BE2C (cell line): ENCODE measurements around the gene STAG1.
"Not testable (repeated sequence)": the region's sequence is repeated elsewhere in the genome, so short reads cannot be mapped to it uniquely, and the experiment has no call there.

Source experiments
- DNase-seq: peaks from one replicate; pipeline ENCODE4 v3.0.0-alpha.2; 2020
- H3K27me3 ChIP-seq: fragments of 250-450 bp; sonication (Bioruptor Pico); 2 replicates; pipeline ENCODE4 v1.5.1; 2020; ENCODE audit warnings: mild to moderate bottlenecking
- H3K36me3 ChIP-seq: fragments of 250-450 bp; sonication (Bioruptor Pico); 2 replicates; pipeline ENCODE4 v1.5.1; 2020; ENCODE audit warnings: mild to moderate bottlenecking
- H3K4me1 ChIP-seq: fragments of 250-450 bp; sonication (Bioruptor Pico); 2 replicates; pipeline ENCODE4 v1.5.1; 2020
- H3K4me3 ChIP-seq: 2 replicates; pipeline ENCODE4 v1.5.1; 2011; ENCODE audit warnings: low read depth, low read length
- H3K9me3 ChIP-seq: fragments of 250-450 bp; sonication (Bioruptor Pico); 2 replicates; pipeline ENCODE4 v1.5.1; 2020
- TF ChIP-seq, protein P1 (sequence below): IDR thresholded peaks from 2 replicates; pipeline ENCODE4 v1.5.1; 2012; ENCODE audit warnings: mild to moderate bottlenecking, low read depth, low read length

The STAG1 gene

DNA sequence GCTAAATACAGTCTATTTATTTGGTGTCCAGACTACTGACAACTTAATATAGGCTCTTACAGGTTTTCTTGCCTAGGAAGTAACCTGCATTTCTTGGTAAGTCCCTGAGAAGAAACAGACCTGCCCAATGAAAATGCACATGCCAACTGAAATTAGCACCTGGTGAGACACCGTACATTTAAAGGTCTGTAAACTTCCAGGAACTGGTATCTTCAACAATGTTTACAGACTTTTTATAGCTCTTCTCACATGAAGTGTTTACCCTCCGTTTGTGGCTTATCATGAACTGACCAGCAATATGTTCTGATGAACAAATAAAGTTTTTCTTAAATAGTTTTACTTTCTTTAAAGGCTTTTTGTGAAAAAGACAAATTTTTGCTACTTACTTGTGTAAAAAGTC, 408.7 kb downstream of the STAG1 start:
- H3K27me3 ChIP-seq = no peaks in the 10 kb centered on the region
- H3K9me3 ChIP-seq = no peaks in the 10 kb centered on the region
- TF ChIP-seq, protein P1, sequence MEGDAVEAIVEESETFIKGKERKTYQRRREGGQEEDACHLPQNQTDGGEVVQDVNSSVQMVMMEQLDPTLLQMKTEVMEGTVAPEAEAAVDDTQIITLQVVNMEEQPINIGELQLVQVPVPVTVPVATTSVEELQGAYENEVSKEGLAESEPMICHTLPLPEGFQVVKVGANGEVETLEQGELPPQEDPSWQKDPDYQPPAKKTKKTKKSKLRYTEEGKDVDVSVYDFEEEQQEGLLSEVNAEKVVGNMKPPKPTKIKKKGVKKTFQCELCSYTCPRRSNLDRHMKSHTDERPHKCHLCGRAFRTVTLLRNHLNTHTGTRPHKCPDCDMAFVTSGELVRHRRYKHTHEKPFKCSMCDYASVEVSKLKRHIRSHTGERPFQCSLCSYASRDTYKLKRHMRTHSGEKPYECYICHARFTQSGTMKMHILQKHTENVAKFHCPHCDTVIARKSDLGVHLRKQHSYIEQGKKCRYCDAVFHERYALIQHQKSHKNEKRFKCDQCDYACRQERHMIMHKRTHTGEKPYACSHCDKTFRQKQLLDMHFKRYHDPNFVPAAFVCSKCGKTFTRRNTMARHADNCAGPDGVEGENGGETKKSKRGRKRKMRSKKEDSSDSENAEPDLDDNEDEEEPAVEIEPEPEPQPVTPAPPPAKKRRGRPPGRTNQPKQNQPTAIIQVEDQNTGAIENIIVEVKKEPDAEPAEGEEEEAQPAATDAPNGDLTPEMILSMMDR = no peak
- no peak for DNase-seq
- peaks cover 3% of the 10 kb centered on the region for H3K36me3 ChIP-seq
- no peaks in the 10 kb centered on the region; the same call in 1 of the 2 replicates for H3K4me1 ChIP-seq
- H3K4me3 ChIP-seq = no peak overlapping the region

DNA sequence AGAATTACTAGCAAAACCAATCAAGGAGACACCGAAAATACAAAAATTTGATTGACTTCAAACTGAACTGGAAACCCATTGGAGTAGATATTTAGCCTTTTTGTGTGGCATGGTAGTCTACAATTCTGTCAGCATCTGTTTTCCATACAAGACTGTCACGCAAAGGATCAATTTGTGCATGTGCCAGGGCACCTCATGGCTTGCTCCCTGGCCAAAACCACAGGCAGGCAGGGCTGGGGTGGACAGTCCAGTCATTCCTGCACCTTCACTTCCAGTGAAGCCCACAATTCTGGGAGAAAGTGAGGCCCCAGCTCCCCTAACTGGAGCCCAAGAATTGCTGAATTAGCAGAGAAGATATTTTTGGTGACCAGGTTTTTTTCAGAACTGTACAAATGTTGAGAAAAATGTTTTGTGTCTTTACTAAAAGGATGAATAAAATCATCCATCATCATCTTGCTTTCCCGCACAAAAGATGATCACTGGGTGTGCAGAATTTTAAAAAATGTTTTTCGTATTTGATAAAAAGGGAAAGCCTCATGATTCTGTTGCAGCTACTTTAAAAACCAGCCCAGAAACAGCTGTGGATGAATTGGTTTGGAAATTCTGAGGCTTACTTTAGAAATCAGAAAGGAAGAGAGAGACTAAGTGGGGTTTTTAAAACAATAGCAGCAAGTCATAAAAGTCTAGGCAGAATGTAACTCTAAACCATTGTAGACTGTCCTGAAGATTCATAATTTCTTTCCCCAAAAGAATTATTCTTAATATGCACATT, 415.7 kb downstream of the STAG1 start:
- Histone ChIP-seq H3K4me1 (no peaks in the 10 kb centered on the region), H3K36me3 (peaks cover 10% of the 10 kb centered on the region), H3K4me3 (no peak overlapping the region), H3K27me3 (no peaks in the 10 kb centered on the region), H3K9me3 (no peaks in the 10 kb centered on the region)
- TF ChIP-seq, protein P1 = no peak
- no peak for DNase-seq

DNA sequence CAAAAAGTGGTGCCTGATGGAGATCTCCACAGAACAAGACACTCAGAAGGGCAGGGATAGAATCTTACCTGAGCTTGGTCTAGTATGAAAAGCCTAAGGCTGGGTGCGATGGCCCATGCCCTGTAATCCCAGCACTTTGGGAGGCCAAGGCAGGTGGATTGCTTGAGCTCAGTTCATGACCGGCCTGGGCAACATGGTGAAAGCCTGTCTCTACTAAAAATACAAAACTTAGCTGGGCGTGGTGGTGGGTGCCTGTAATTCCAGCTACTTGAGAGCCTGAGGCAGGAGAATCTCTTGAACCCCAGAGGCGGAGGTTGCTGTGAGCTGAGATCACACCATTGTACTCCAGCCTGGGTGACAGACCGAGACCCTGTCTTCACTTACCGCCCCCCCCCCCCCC, 417.5 kb downstream of the STAG1 start:
- H3K27me3 ChIP-seq, H3K4me3 ChIP-seq, DNase-seq, H3K4me1 ChIP-seq, H3K9me3 ChIP-seq: not testable (repeated sequence)
- H3K36me3 ChIP-seq = peaks cover 10% of the 10 kb centered on the region

DNA sequence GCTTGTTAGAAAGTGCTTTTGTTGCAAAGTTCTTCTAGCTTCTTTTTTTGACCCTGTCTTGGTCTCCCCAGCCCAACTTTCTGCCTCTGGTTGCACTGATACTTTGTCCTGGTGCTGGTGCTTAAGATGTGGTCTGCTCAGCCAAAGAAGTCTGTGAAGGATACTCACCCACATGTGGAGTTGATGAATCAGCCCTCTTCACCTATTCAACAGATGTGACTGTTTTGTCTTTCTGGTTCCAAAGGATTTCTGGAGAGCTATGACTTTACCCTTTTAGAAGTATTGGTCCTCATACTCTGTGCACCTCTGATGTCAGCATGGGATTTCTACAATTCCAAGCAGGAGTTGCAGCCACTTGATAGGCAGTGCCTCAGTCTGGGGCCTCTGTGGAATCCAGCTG, 418.0 kb downstream of the STAG1 start:
- H3K4me3 ChIP-seq = no peak overlapping the region
- TF ChIP-seq, protein P1 = no peak
- H3K36me3 ChIP-seq = peaks cover 10% of the 10 kb centered on the region
- no peak for DNase-seq
- no peaks in the 10 kb centered on the region for H3K27me3 ChIP-seq
- H3K9me3 ChIP-seq = no peaks in the 10 kb centered on the region
- peaks cover 4% of the 10 kb centered on the region; the same call in 1 of the 2 replicates for H3K4me1 ChIP-seq

DNA sequence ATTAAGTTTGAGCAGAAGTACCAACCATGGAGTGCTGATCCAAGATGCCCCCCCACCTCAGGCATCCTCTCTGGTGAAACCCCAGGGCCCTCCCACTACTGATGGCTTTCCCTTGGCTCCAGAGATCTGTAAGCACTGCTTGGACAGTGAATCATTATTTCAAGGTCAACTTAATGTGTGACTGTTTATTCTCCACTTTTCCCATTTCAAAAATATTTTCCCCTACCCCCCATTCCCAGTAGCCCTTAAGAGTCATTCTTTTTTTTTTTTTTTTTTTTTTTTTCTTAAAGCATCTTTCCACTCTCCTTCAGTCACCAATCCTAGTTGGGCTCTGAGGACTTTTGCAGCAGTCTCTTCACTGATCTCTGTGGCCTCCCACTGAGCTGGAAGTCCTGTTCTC, 419.4 kb downstream of the STAG1 start:
- Histone ChIP-seq H3K9me3 (no peaks in the 10 kb centered on the region), H3K36me3 (peaks cover 11% of the 10 kb centered on the region), H3K4me3 (no peak overlapping the region), H3K4me1 (peaks cover 4% of the 10 kb centered on the region; the same call in 1 of the 2 replicates), H3K27me3 (no peaks in the 10 kb centered on the region)
- TF ChIP-seq, protein P1 = no peak
- DNase-seq = no peak

DNA sequence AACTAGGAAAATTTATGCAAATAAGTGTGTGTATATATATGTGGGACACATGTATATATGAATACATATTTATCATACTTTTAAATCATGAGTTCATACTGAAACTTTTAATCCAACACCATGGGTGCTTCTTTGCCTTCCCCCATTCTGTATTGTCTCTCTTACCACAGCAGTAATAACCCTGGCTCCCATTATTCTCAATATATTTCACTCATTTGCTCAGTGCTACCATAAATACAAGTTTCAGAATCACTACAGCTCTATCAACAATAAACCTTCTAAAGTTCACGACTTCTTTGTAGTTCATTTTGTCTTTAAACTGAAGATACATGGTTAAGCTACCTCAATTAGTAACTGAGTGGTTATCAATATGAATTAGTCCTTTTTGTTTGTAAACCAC, 419.9 kb downstream of the STAG1 start:
- H3K27me3 ChIP-seq = no peaks in the 10 kb centered on the region
- peaks cover 4% of the 10 kb centered on the region; the same call in 1 of the 2 replicates for H3K4me1 ChIP-seq
- H3K4me3 ChIP-seq = no peak overlapping the region
- no peaks in the 10 kb centered on the region for H3K9me3 ChIP-seq
- H3K36me3 ChIP-seq = peaks cover 13% of the 10 kb centered on the region
- TF ChIP-seq, protein P1 = no peak
- DNase-seq = no peak
